HCT116 (cell line): ENCODE data around the gene GPRIN2.
"Not testable (repeated sequence)": the region's sequence is repeated elsewhere in the genome, so short reads cannot be mapped to it uniquely, and the experiment has no call there.

Source experiments
- SRF ChIP-seq: IDR thresholded peaks from 2 replicates; pipeline ENCODE4 v1.6.1; 2012; ENCODE audit warnings: low read depth
- YY1 ChIP-seq: IDR thresholded peaks from 2 replicates; pipeline ENCODE4 v1.6.1; 2011; ENCODE audit warnings: low read length, low read depth, moderate library complexity, mild to moderate bottlenecking; ENCODE audit not compliant: insufficient replicate concordance; ENCODE audit errors: extremely low read depth

GRCh38 chr10:46567151-46567550, 10.7 kb upstream of the GPRIN2 start:
- not testable (repeated sequence) for TF ChIP-seq YY1, SRF
